ENCODE results near the gene DEUP1.

Gene DEUP1

DNA sequence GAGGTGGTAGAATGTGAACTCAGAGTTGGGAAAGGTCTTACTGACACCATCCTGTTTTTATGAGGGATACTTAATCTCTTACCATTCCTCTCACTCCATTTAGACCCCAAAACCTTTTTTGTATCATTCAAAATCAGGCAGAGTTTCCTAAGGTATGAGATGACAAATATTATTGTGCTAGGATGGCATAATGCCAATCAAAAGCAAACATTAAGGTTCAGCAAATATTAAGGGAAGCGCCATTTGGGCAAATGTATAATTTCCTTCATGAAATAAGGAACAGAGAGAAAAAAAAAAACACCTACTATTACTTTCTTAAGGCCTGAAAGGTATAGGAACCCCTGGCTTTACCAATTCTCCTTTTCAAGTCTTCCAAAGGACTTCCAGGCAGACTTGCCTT, 150.2 kb downstream of the DEUP1 start:
- DNase-seq, result no peak

DNA sequence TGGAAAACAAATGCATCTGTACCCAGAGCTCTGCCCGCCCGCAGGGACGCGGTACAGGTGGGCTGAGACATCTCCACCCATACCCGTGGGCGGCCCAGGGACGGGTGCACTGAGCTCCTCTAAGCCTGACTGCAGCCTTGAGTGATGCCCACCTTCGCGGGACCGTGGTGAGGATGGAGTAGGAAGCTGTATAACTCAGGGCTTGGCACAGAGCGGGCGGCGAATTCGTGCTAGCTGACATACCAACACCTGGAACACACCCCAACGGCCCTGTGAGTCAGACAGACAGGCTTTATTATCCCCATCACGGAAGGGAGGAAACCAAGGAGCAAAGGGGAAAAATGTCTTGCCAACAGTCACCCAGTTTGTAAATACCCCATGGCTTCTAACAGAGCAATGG, 150.7 kb downstream of the DEUP1 start:
- DNase-seq, result peak; percentile 13

DNA sequence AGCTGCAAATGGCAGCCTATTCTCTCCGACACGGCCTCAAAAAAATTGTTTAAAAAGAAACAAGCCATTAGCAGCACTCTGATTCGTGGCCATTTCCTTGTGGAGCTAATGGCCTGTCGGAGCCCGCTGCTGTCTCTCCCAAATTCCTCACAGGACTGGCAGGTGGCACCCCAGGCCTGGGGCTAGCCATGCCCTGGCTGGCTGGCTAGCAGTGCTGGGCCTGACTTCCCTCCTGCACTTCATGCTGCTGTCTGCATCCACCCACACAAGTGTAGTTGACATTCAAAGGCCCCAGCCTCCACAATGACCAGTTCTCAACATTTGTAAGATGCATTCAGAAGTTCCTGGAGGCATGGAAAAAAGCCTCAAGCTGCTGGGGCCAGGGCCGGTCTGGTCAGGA, 151.2 kb downstream of the DEUP1 start:
- DNase-seq, result no peak

DNA sequence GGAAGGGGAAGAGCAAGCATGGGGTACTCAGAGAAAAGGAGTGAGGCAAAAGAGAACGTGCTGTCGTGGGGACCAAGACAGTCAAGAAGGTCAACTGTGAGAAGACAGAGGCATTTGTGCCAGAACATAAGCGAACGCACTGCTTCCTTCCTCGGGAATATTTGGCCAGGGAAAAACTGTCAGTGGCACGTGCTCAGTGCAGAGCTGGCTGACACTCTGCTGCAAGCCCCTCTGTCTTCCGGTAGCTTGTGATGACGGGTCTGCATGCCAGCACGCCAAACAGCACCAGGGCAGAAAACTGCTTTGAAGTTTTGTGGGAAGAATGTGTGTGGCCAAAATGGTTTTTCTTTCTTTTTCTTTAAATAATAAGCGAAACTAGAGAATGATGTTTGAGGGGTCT, 152.0 kb downstream of the DEUP1 start:
- DNase-seq, result no peak

DNA sequence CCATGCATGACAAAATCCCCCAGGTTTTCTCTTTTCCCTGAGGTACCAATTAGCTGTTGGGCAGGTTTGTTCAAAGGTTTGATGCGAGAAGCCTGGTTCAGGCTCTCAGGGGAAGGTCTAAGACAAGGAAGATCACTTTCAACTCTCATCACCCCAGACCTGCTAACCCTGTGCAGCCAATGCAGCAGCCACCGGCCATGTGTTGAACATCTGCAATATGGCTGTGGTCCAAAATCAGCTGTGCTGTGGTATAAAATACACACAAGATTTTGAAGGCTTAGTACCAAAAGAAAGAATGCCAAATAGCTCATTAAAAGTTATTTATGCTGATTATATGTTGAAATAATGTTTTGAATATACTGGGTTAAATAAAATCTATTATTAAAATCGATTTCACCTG, 154.2 kb downstream of the DEUP1 start:
- DNase-seq, result no peak

DNA sequence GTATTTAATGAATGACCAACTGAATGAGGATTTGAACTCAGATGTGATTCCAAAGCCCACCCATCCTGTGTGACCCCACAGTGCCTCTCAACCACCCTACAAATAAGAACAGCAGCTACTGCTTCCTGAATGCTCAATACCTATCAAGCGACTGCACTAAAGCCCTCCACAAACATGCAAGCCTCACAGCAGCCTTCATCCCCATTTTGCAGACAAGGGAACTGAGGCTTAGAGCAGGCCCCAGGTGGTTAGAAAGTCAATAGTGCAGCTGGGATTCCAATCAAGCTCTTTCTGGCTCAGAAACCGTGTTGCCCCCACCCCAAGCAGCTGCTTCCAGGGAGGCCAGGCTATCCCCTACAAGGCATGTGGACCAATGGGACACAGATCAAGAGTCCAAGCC, 155.4 kb downstream of the DEUP1 start:
- DNase-seq, result no peak

DNA sequence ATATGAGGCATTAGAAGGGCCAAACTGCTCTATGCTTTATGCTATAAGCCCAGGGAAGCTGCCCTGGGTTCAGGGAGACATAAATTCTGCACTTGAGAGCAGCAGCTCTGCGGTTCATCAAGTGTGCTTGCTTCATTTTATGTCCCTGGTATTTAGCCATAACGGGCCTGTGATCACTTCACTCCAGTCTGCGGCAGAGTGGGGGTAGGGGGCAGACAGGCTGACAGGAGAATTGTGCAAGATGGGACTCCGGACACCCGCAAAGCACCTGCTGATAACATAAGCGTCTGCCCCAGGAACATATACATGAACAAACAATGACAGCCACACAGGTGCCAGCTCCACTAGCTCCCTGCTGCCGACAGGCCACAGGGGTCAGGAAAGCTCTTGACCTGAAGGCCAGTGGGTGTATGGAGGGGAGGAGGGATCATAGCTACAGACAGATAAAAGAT, 156.5 kb downstream of the DEUP1 start:
- no peak for DNase-seq

Data from right forelimb (tissue), 1 donor.